ENCODE data around the gene DUSP14.

The DUSP14 gene

GRCh38 chr17:37543637-37544052 is 54.0 kb downstream of the DUSP14 start:
- TF ChIP-seq, protein P1, sequence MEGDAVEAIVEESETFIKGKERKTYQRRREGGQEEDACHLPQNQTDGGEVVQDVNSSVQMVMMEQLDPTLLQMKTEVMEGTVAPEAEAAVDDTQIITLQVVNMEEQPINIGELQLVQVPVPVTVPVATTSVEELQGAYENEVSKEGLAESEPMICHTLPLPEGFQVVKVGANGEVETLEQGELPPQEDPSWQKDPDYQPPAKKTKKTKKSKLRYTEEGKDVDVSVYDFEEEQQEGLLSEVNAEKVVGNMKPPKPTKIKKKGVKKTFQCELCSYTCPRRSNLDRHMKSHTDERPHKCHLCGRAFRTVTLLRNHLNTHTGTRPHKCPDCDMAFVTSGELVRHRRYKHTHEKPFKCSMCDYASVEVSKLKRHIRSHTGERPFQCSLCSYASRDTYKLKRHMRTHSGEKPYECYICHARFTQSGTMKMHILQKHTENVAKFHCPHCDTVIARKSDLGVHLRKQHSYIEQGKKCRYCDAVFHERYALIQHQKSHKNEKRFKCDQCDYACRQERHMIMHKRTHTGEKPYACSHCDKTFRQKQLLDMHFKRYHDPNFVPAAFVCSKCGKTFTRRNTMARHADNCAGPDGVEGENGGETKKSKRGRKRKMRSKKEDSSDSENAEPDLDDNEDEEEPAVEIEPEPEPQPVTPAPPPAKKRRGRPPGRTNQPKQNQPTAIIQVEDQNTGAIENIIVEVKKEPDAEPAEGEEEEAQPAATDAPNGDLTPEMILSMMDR (conservative IDR thresholded peaks at IDR 0.05; ENCODE audit: low read depth, low read length), result no peak
- no peak overlapping the region for H3K4me3 ChIP-seq (ENCODE audit: low read length)
- DNase-seq (ENCODE audit: low read depth), result no peak

GRCh38 chr17:37545486-37545885 is 55.8 kb downstream of the DUSP14 start:
- no peak for DNase-seq (ENCODE audit: low read depth)
- TF ChIP-seq, protein P1 (conservative IDR thresholded peaks at IDR 0.05; ENCODE audit: low read depth, low read length), result no peak
- no peak overlapping the region for H3K4me3 ChIP-seq (ENCODE audit: low read length)

DNA sequence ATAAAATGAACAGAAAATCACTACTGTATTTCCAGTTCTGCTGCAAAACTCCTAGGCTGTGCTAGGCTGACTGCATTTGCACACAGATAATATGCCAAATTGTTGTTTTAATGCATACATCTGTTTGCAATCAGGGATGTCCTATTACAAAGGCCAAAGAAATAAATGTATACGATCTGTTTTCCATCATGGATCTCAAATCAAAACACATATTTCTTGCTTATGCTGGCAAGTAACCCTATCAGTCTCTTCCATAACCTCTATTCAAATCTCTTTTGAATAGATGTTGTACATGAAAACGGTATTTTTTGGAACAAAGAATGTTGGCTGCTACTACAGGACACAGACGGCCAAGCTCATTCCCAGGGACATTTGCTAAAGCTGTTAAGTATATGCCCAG is 56.6 kb downstream of the DUSP14 start:
- no peak for DNase-seq (ENCODE audit: low read depth)
- TF ChIP-seq, protein P1 (conservative IDR thresholded peaks at IDR 0.05; ENCODE audit: low read depth, low read length), result no peak

DNA sequence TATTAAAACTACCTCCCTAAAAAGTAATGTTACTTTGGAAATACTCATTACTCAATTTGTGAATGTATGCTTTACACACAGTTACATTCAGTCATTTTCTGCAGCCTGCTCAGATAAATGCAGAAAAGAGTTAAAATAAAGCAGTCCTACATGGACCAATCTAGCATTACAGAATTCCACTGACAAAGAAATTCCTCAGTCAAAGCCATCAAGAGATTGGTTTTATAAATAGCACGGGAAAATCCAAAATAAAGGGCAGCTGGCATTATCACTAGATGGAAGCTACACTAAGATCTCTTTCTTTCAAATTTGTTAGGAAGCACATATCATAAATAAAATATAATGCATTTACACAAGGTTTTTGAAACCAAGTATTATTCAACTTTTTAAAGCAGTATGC is 58.3 kb downstream of the DUSP14 start:
- TF ChIP-seq, protein P1 (conservative IDR thresholded peaks at IDR 0.05; ENCODE audit: low read depth, low read length), result no peak
- no peak for DNase-seq (ENCODE audit: low read depth)
- no peak overlapping the region for H3K4me3 ChIP-seq (ENCODE audit: low read length)

More for the DNA sequence above, 56.6 kb downstream of the DUSP14 start:
- H3K4me3 ChIP-seq (ENCODE audit: low read length), result no peak overlapping the region

- no peak overlapping the region for H3K4me3 ChIP-seq (ENCODE audit: low read length)
- DNase-seq (ENCODE audit: low read depth), result no peak
Measured at GRCh38 chr17:37551788-37552187, 62.1 kb downstream of the DUSP14 start.

DNA sequence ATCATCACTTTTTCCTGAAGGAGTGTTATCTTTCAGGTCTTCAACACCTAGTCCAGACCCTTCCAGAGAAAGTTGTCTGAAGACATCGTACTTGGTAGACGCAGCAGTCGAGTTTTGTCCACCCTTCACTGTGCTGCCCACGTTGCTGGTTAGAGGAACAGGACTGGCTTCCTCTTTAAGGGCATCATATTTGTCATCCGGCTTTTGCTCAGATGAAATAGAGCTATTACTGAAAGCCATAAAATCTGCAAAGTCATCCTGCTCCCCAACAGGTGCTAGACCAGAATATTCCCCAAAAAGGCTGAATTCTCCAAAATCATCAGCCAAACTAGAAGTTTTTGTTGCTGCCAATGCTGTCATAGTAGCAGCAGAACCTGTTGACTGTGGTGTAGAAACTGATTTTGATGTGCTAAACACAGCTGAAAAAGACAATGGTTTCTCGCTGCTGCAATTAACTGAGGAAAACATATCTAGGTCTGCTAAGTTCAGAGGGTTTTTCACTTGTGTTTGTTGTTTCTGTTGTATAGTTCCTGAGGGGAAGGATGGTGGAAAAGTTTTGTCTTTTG is 63.8 kb downstream of the DUSP14 start:
- H3K4me3 ChIP-seq (ENCODE audit: low read length), result no peak overlapping the region
- TF ChIP-seq, protein P1 (conservative IDR thresholded peaks at IDR 0.05; ENCODE audit: low read depth, low read length), result no peak

More at GRCh38 chr17:37551788-37552187, 62.1 kb downstream of the DUSP14 start:
- TF ChIP-seq, protein P1 (conservative IDR thresholded peaks at IDR 0.05; ENCODE audit: low read depth, low read length), result no peak

DNA sequence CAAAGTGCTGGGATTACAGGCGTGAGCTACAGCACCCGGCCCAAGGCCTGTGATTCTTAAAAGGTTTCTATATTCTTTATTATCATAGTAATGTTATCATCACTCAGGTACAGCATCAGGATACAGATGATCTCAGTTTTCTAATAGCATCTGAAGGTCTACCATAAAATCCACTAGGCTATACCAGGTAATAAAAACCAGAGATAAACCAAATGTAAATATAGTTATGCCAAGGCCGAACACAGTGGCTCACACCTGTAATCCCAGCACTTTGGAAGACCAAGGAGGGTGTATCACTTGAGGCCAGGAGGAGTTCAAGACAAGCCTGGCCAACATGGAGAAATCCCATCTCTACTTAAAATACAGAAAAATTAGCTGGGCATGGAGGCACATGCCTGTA is 65.7 kb downstream of the DUSP14 start:
- no peak for DNase-seq (ENCODE audit: low read depth)
- H3K4me3 ChIP-seq (ENCODE audit: low read length), result no peak overlapping the region
- TF ChIP-seq, protein P1 (conservative IDR thresholded peaks at IDR 0.05; ENCODE audit: low read depth, low read length), result no peak

More for the DNA sequence above, 63.8 kb downstream of the DUSP14 start:
- no peak for DNase-seq (ENCODE audit: low read depth)
